Activated T-cell treated with anti-CD3 and anti-CD28 coated beads, Interleukin-2, amount 50 U/mL, for 72 hours (primary cell): ENCODE data around the gene FIGLA. TPM values are rescaled to one million over a fixed set of nuclear protein-coding genes. Genes with fewer than 3 reads are reported as not detected.

Experiments used
- total RNA-seq, 2 donors: library from RNA; stranded (reverse); gene quantifications; one replicate each; pipeline ENCODE4 v1.2.3, GENCODE V29; 2022

The FIGLA gene
- total RNA-seq, 2 donors from 2014 or later = 0.35 TPM; not detected in 1

Other genes starting within 250 kb of the FIGLA start
- gene TGFA, start 236.8 kb downstream of the FIGLA start, total RNA-seq = 1 to 10 TPM; 2.5 TPM
- 10 to 100 TPM; 24.3 to 31.6 TPM for gene ADD2, start 22.4 kb downstream of the FIGLA start, total RNA-seq
- gene CLEC4F, start 30.0 kb upstream of the FIGLA start, total RNA-seq = not detected
- not detected for gene CD207, start 45.2 kb upstream of the FIGLA start, total RNA-seq
- not detected for gene VAX2, start 109.9 kb upstream of the FIGLA start, total RNA-seq
- gene ATP6V1B1, start 145.3 kb upstream of the FIGLA start, total RNA-seq = not detected
- under 1 TPM in 1 of 2 donors, not detected in 1; 0.58 TPM for gene ANKRD53, start 188.0 kb upstream of the FIGLA start, total RNA-seq
- gene TEX261, start 204.2 kb upstream of the FIGLA start, total RNA-seq = 10 to 100 TPM; 45.9 to 66.6 TPM